Calu3 (cell line): ENCODE data around the gene VGLL1. TPM values are rescaled to one million over a fixed set of nuclear protein-coding genes. Genes with fewer than 3 reads are reported as not detected.

Experiments used
- BruUV-seq: library from RNA; stranded (reverse); fragments of 400-500 nt; replicated peaks from 2 replicates; lab custom pipeline; 2021; lab: Mats Ljungman, UMichigan
- CTCF ChIA-PET: fragments of 300-600 bp; sonication (Branson Sonifier 250); formaldehyde crosslinking; loops from one replicate; lab custom pipeline; 2022; ENCODE audit warnings: antibody characterized with exemption; lab: Charles Lee
- DNase-seq: peaks from one replicate; pipeline ENCODE4 v3.0.0; 2022
- H3K27ac Mint-ChIP-seq: one replicate; pipeline ENCODE4 v1.8.0; 2022; ENCODE audit warnings: mixed read lengths; ENCODE audit not compliant: unreplicated experiment
- H3K27me3 Mint-ChIP-seq: one replicate; pipeline ENCODE4 v1.8.0; 2022; ENCODE audit warnings: mixed read lengths; ENCODE audit not compliant: unreplicated experiment
- H3K36me3 Mint-ChIP-seq: one replicate; pipeline ENCODE4 v1.8.0; 2022; ENCODE audit warnings: mild to moderate bottlenecking, moderate library complexity, mixed read lengths; ENCODE audit not compliant: insufficient read depth, unreplicated experiment
- H3K4me1 Mint-ChIP-seq: one replicate; pipeline ENCODE4 v1.8.0; 2022; ENCODE audit warnings: mild to moderate bottlenecking, low read depth, mixed read lengths; ENCODE audit not compliant: unreplicated experiment
- H3K4me3 Mint-ChIP-seq: one replicate; pipeline ENCODE4 v1.8.0; 2022; ENCODE audit warnings: mild to moderate bottlenecking, low read depth, moderate library complexity, mixed read lengths; ENCODE audit not compliant: unreplicated experiment
- H3K9me3 Mint-ChIP-seq: one replicate; pipeline ENCODE4 v1.8.0; 2022; ENCODE audit warnings: low read depth, mixed read lengths; ENCODE audit not compliant: unreplicated experiment
- CTCF ChIP-seq: fragments of 200-600 bp; IDR thresholded peaks from one replicate; pipeline ENCODE4 v1.8.0; 2022; ENCODE audit warnings: antibody characterized with exemption; ENCODE audit not compliant: unreplicated experiment
- intact Hi-C: fragments of 100-400 bp; cut with micrococcal nuclease; formaldehyde crosslinking; loops from one replicate; pipeline ENCODE4 v1.10.0; 2022; ENCODE audit not compliant: unreplicated experiment
- total RNA-seq: library from RNA; stranded (reverse); gene quantifications from 2 replicates; pipeline ENCODE4 v1.2.3, GENCODE V29; 2022

VGLL1 gene
- total RNA-seq, 1 experiment from 2014 or later, result 92.2 TPM

DNA sequence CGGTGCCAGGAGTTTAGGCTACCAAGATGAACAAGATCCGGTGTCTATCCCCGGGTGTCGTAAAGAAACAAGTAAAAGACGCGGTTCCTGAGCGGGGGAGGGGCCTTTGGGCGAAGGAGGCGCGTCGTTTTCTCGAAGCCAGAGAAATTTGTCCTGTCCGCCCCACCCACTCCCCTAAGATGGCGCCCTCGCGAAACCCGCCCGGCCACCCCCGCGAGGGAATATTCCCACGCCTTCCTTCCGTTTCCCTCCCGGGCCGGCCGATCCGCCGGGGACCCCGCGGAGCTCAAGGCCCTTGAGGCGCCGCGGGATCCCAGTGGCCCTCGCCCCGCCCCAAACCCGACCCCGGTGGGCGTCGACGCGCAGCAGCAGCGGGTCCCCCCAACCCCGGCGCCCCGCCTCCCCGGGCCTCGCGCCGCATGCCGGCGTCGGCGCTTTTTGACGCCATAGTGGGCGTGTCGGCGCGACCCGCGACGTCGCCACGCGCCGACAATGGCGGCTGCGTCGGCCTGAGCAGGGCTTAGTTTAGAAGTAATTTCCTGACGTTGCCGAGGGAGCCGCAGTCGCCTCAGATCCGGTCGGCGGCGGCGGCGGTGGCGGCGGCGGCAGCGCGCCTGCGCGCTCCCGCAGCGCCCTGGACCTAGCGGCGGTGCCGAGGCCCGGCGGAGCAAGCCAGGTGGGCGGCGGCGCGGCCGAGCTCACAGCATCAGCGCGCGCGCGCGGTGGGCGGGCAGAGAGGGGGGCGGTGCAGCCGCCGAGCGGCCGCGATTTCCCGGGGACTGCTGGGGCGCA lies 35.1 kb upstream of the VGLL1 start:
- CTCF ChIA-PET, result interaction anchor here (0.6 to 1.4 kb wide), 3 partner anchors 29 to 75 kb away, joined by 3 to 6 read pairs (median 3); no protein-coding TSS in a partner anchor
- Mint-ChIP-seq H3K4me1 (peaks cover 5% of the 10 kb centered on the region), H3K4me3 (peak overlapping the region; percentile 73), H3K36me3 (peaks cover 28% of the 10 kb centered on the region), H3K27me3 (peaks cover 6% of the 10 kb centered on the region), H3K27ac (peak overlapping the region; percentile 82), H3K9me3 (no peaks in the 10 kb centered on the region)
- DNase-seq, result peak; percentile 86
- BruUV-seq, result no TSS peak
- intact Hi-C loops, result loop anchor here (1.0 to 5.0 kb wide), 2 partner anchors 35 to 80 kb away; partner anchors contain the start of gene VGLL1
- no peak for TF ChIP-seq CTCF

DNA sequence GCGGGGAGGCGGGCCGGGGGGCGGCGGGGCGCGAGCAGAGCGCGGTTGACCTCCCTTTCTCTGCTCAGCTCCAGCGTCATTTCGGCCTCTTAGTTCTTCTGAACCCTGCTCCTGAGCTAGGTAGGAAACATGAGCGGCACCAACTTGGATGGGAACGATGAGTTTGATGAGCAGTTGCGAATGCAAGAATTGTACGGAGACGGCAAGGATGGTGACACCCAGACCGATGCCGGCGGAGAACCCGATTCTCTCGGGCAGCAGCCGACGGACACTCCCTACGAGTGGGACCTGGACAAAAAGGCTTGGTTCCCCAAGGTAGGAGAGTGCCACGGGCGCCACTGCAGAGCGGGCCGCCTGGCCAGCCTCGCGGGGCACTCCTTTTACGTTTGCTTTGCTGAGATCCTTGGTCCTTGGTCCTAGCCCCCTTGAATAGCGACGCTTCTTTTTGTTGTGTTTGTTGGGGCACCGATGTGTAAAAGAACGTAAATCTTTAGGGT lies 34.4 kb upstream of the VGLL1 start, which contains the start of gene HTATSF1:
Gene HTATSF1 (plus strand): TSS at position 37 of the 497 bp plus-strand sequence. CDS start 93 bp downstream, at position 130.
- Mint-ChIP-seq H3K4me3 (peak within 1 kb of the TSS; percentile 73), H3K27me3 (no peaks in the 10 kb centered on the region), H3K36me3 (peaks cover 28% of the 10 kb centered on the region), H3K9me3 (no peaks in the 10 kb centered on the region), H3K27ac (peak within 1 kb of the TSS; percentile 82), H3K4me1 (peaks cover 5% of the 10 kb centered on the region)
- CTCF ChIA-PET, result interaction anchor here (0.6 to 1.4 kb wide), 3 partner anchors 25 to 74 kb away, joined by 3 to 6 read pairs (median 3); no protein-coding TSS in a partner anchor
- BruUV-seq, result no TSS peak
- no peak for DNase-seq
- intact Hi-C loops, result loop anchor here (5.0 kb wide), 1 partner anchor 35 kb away; the partner anchor contains the start of gene VGLL1
- TF ChIP-seq CTCF, result no peak

GRCh38 chrX:136519069-136519468 lies 12.9 kb upstream of the VGLL1 start:
- no peak for TF ChIP-seq CTCF
- Mint-ChIP-seq H3K4me3 (no peak overlapping the region), H3K4me1 (no peaks in the 10 kb centered on the region), H3K27me3 (no peaks in the 10 kb centered on the region), H3K9me3 (no peaks in the 10 kb centered on the region), H3K27ac (no peak overlapping the region), H3K36me3 (no peaks in the 10 kb centered on the region)
- no TSS peak for BruUV-seq
- no peak for DNase-seq
- CTCF ChIA-PET, result no interaction called here
- intact Hi-C loops, result no loop called here

DNA sequence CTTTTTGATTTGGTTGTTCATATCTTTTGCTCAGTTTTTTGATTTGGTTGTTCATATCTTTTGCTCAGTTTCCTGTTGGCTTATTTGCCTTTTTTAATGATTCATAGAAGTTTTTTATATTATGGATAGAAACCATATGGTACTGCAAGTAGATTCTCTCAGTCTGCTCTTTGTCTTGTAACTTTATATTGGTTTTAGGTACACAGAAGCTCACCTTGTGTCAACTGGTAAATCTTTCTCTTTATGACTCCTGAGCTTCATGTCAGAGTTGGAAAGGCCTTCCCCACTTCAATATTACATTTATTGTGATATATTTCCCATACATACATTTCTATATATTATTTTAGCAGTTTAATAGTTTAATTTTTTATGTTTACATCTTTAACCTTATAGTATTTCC lies 8.2 kb upstream of the VGLL1 start:
- intact Hi-C loops, result no loop called here
- no peak for DNase-seq
- Mint-ChIP-seq H3K27me3 (no peaks in the 10 kb centered on the region), H3K4me3 (no peak overlapping the region), H3K9me3 (peaks cover 2% of the 10 kb centered on the region), H3K4me1 (peaks cover 45% of the 10 kb centered on the region), H3K27ac (no peak overlapping the region), H3K36me3 (no peaks in the 10 kb centered on the region)
- TF ChIP-seq CTCF, result no peak
- no TSS peak for BruUV-seq
- CTCF ChIA-PET, result no interaction called here
